Upper lobe of left lung (tissue), 4 donors: ENCODE results near the gene SPDYE2B.
"Not testable (repeated sequence)": the region's sequence is repeated elsewhere in the genome, so short reads cannot be mapped to it uniquely, and the experiment has no call there.

Experiments
- EP300 ChIP-seq, 4 donors: sonication (generic); formaldehyde crosslinking; IDR thresholded peaks; one replicate each; pipeline ENCODE4 v1.5.1; 2017; ENCODE audit warnings: antibody characterized with exemption in 4 of 4, control low read depth in 2 of 4
- POLR2A ChIP-seq, 4 donors: fragments of 450-650 bp; IDR thresholded peaks; one replicate each; pipeline ENCODE4 v1.5.1; 2016 to 2017; ENCODE audit warnings: antibody characterized with exemption in 4 of 4, mild to moderate bottlenecking in 2 of 4
- TF ChIP-seq, protein P1 (sequence below), 6 experiments: fragments of 450-650 bp in 4 of 6; fragments of 200-600 bp in 2 of 6; sonication (generic) in 2 of 6; IDR thresholded peaks; one replicate each; pipeline ENCODE4 v1.5.1; 2016 to 2019; ENCODE audit warnings: antibody characterized with exemption in 6 of 6

DNA sequence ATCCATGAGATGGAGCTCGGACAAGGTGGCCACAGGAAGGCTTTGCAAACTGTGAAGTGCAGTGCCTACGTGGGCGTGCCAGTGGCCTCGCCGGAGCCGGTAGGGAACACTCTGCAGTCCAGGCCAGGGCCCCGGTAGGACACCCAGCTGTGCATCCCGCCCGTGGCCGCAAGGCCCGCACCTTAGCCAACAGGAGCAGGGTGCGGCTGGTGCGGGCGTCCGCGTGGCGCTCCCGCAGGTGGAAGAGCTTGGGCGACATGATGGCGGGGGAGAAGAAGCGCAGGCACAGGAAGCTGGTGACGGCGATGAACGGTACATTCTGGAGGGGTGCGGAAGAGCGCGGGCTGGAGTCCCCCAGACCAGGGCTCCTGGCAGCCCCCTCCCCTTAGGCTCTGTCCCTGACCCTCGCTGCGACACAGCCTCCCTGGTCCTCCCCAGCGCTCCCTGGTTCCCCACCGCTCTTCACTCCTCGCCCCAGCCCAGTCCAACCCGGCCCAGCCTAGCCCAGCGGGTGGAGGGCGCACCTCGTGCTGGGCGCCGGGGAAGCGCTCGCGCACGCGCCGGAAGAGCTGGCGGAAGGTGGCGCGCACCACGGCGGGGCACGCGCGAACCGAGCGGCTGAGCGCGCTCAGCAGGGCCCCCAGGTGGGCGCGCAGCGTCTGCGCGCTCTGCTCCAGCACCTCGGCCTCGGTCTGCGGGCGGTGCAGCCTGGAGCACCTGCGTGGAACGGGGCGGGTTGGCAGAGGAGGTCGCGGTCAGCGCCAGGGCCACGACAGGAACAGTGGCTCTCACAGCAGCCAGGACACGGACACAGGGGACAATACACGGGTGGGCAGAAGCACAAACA lies 39.5 kb downstream of the SPDYE2B start:
- TF ChIP-seq, protein P1, sequence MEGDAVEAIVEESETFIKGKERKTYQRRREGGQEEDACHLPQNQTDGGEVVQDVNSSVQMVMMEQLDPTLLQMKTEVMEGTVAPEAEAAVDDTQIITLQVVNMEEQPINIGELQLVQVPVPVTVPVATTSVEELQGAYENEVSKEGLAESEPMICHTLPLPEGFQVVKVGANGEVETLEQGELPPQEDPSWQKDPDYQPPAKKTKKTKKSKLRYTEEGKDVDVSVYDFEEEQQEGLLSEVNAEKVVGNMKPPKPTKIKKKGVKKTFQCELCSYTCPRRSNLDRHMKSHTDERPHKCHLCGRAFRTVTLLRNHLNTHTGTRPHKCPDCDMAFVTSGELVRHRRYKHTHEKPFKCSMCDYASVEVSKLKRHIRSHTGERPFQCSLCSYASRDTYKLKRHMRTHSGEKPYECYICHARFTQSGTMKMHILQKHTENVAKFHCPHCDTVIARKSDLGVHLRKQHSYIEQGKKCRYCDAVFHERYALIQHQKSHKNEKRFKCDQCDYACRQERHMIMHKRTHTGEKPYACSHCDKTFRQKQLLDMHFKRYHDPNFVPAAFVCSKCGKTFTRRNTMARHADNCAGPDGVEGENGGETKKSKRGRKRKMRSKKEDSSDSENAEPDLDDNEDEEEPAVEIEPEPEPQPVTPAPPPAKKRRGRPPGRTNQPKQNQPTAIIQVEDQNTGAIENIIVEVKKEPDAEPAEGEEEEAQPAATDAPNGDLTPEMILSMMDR (IDR thresholded peaks at IDR 0.05), result not testable (repeated sequence)
- not testable (repeated sequence) for TF ChIP-seq POLR2A, EP300 (IDR thresholded peaks at IDR 0.05)
